Spleen (tissue), 7 donors: Measurements from ENCODE around the gene DOCK1.

Experiments
- CTCF ChIP-seq, 11 experiments: fragments of 200-600 bp in 7 of 11; fragments of 450-650 bp in 4 of 11; sonication (generic) in 4 of 11; IDR thresholded peaks in 8 of 11; conservative IDR thresholded peaks in 3 of 11; 1 replicate in 7 of 11; 2 replicates in 4 of 11; pipeline versions ENCODE4 v1.4.0 to v1.8.0; 2016 to 2021; ENCODE audit warnings: antibody characterized with exemption in 11 of 11, inconsistent platforms in 4 of 11, mild to moderate bottlenecking in 1 of 11
- POLR2AphosphoS5 ChIP-seq, 3 donors: sonication (generic); formaldehyde crosslinking; IDR thresholded peaks; one replicate each; pipeline ENCODE4 v1.5.1; 2017; ENCODE audit warnings: antibody characterized with exemption in 3 of 3
- donor health status: DM: no; HTN: no; CAD: no; lungs with moderate emphysema.
- donor health status: DM: no; HTN: no; CAD: no.
- donor health status: DM: no; HTN: no; CAD: no.

GRCh38 chr10:127151981-127152699, 246.9 kb downstream of the DOCK1 start:
- TF ChIP-seq CTCF (IDR thresholded peaks at IDR 0.05 in 8 of 11, conservative IDR thresholded peaks at IDR 0.05 in 3 of 11) (no peak), POLR2AphosphoS5 (IDR thresholded peaks at IDR 0.05) (no peak)
